Caco-2 (cell line): ENCODE results near the gene CEBPA. TPM values are rescaled to one million over a fixed set of nuclear protein-coding genes. Genes with fewer than 3 reads are reported as not detected.

Experiments used
- BruUV-seq: library from RNA; stranded (reverse); fragments of 400-500 nt; replicated peaks from 2 replicates; lab custom pipeline; 2021; lab: Mats Ljungman, UMichigan
- CTCF ChIA-PET: fragments of 300-600 bp; sonication (Branson Sonifier 250); formaldehyde crosslinking; loops from one replicate; lab custom pipeline; 2022; ENCODE audit warnings: antibody characterized with exemption; lab: Charles Lee
- POLR2A ChIA-PET: fragments of 300-600 bp; sonication (Branson Sonifier 250); formaldehyde crosslinking; loops from one replicate; lab custom pipeline; 2022; ENCODE audit warnings: antibody characterized with exemption; lab: Charles Lee
- DNase-seq, 2 experiments: peaks; one replicate each; pipeline versions ENCODE4 v3.0.0 to v3.0.0-alpha.2; 2020 to 2022
- H3K27me3 ChIP-seq: replicated peaks from 2 replicates; pipeline ENCODE4 v1.6.0; 2011; ENCODE audit warnings: low read length; ENCODE audit not compliant: control insufficient read depth, insufficient read depth
- H3K36me3 ChIP-seq: 2 replicates; pipeline ENCODE4 v1.5.1; 2011; ENCODE audit warnings: low read length; ENCODE audit not compliant: control insufficient read depth, insufficient read depth
- H3K4me1 ChIP-seq: fragments of 250-450 bp; sonication (Bioruptor Pico); 2 replicates; pipeline ENCODE4 v1.5.1; 2020; ENCODE audit warnings: mild to moderate bottlenecking
- H3K4me3 ChIP-seq: 2 replicates; pipeline ENCODE4 v1.5.1; 2011; ENCODE audit warnings: low read depth, mild to moderate bottlenecking, control low read depth, low read length
- H3K9me3 ChIP-seq: fragments of 250-450 bp; sonication (Bioruptor Pico); 2 replicates; pipeline ENCODE4 v1.5.1; 2020; ENCODE audit warnings: mild to moderate bottlenecking, moderate library complexity
- H3K27ac Mint-ChIP-seq: one replicate; pipeline ENCODE4 v1.8.0; 2022; ENCODE audit warnings: mixed read lengths; ENCODE audit not compliant: unreplicated experiment
- H3K27me3 Mint-ChIP-seq: one replicate; pipeline ENCODE4 v1.8.0; 2022; ENCODE audit warnings: mixed read lengths; ENCODE audit not compliant: insufficient read depth, unreplicated experiment
- H3K36me3 Mint-ChIP-seq: one replicate; pipeline ENCODE4 v1.8.0; 2022; ENCODE audit warnings: mild to moderate bottlenecking, mixed read lengths; ENCODE audit not compliant: insufficient read depth, unreplicated experiment
- H3K4me1 Mint-ChIP-seq: one replicate; pipeline ENCODE4 v1.8.0; 2022; ENCODE audit warnings: low read depth, mixed read lengths; ENCODE audit not compliant: unreplicated experiment
- H3K4me3 Mint-ChIP-seq: one replicate; pipeline ENCODE4 v1.8.0; 2022; ENCODE audit warnings: mild to moderate bottlenecking, moderate library complexity, mixed read lengths; ENCODE audit not compliant: unreplicated experiment
- H3K9me3 Mint-ChIP-seq: one replicate; pipeline ENCODE4 v1.8.0; 2022; ENCODE audit warnings: mixed read lengths; ENCODE audit not compliant: unreplicated experiment
- CTCF ChIP-seq, 2 experiments: fragments of 200-600 bp in 1 of 2; IDR thresholded peaks; 1 replicate in 1 of 2; 2 replicates in 1 of 2; pipeline versions ENCODE4 v1.5.1 to v1.8.0; 2011 to 2022; ENCODE audit warnings: antibody characterized with exemption in 1 of 2, control low read depth in 1 of 2, inconsistent platforms in 1 of 2, low read depth in 1 of 2, low read length in 1 of 2, mild to moderate bottlenecking in 1 of 2, moderate library complexity in 1 of 2; ENCODE audit not compliant: insufficient read depth in 1 of 2, severe bottlenecking in 1 of 2, unreplicated experiment in 1 of 2
- intact Hi-C: fragments of 100-400 bp; cut with micrococcal nuclease; formaldehyde crosslinking; loops from one replicate; pipeline ENCODE4 v1.10.0; 2022; ENCODE audit not compliant: unreplicated experiment
- total RNA-seq: library from RNA; stranded (reverse); gene quantifications from 2 replicates; pipeline ENCODE4 v1.2.3, GENCODE V29; 2022

CEBPA gene
- total RNA-seq, 1 experiment from 2014 or later = 110 TPM

- Histone ChIP-seq H3K4me3 (peak overlapping the region; percentile 87), H3K27me3 (no peaks in the 10 kb centered on the region), H3K36me3 (peaks cover 4% of the 10 kb centered on the region), H3K4me1 (peaks cover 47% of the 10 kb centered on the region), H3K9me3 (no peaks in the 10 kb centered on the region)
- TF ChIP-seq CTCF (IDR thresholded peaks at IDR 0.05; ENCODE audit: insufficient read depth in 1 of 2, low read depth in 1 of 2, low read length in 1 of 2, severe bottlenecking in 1 of 2, unreplicated experiment in 1 of 2) = peak in 1 of 2 experiments; percentile 1
- peaks cover 12% of the 10 kb centered on the region for H3K9me3 Mint-ChIP-seq
- H3K4me1 Mint-ChIP-seq = peaks cover 41% of the 10 kb centered on the region
- H3K4me3 Mint-ChIP-seq = peak overlapping the region; percentile 85
- H3K36me3 Mint-ChIP-seq = peaks cover 40% of the 10 kb centered on the region
- ChIA-PET POLR2A (interaction anchor here (0.5 to 2.3 kb wide), 22 partner anchors 8 to 219 kb away, joined by 3 to 82 read pairs (median 5); partner anchors contain the start of genes CEBPG and PEPD), CTCF (interaction anchor here (0.6 to 2.2 kb wide), 16 partner anchors 8 to 126 kb away, joined by 3 to 32 read pairs (median 6); partner anchors contain the start of gene CEBPG)
- BruUV-seq = no TSS peak
- intact Hi-C loops = loop anchor here (1.0 to 5.0 kb wide), 8 partner anchors 10 to 126 kb away; no protein-coding TSS in a partner anchor
- peak overlapping the region; percentile 73 for H3K27ac Mint-ChIP-seq
- peak in 1 of 2 experiments; percentile 82 for DNase-seq
- no peaks in the 10 kb centered on the region for H3K27me3 Mint-ChIP-seq
Observed at GRCh38 chr19:33302974-33303790, 848 bp upstream of the CEBPA start.

GRCh38 chr19:33301900-33302174, 497 bp downstream of the CEBPA start:
- Mint-ChIP-seq H3K36me3 (peaks cover 42% of the 10 kb centered on the region), H3K27ac (no peak overlapping the region), H3K4me1 (peaks cover 54% of the 10 kb centered on the region), H3K4me3 (peak overlapping the region; percentile 85), H3K27me3 (no peaks in the 10 kb centered on the region), H3K9me3 (no peaks in the 10 kb centered on the region)
- Histone ChIP-seq H3K36me3 (peaks cover 4% of the 10 kb centered on the region), H3K4me1 (peaks cover 60% of the 10 kb centered on the region), H3K27me3 (no peaks in the 10 kb centered on the region), H3K4me3 (peak overlapping the region; percentile 87), H3K9me3 (no peaks in the 10 kb centered on the region)
- no TSS peak for BruUV-seq
- DNase-seq = no peak
- no peak for TF ChIP-seq CTCF (IDR thresholded peaks at IDR 0.05; ENCODE audit: insufficient read depth in 1 of 2, low read depth in 1 of 2, low read length in 1 of 2, severe bottlenecking in 1 of 2, unreplicated experiment in 1 of 2)
- intact Hi-C loops = loop anchor here (1.0 to 5.0 kb wide), 8 partner anchors 9 to 125 kb away; no protein-coding TSS in a partner anchor
- ChIA-PET CTCF (interaction anchor here (0.7 to 2.2 kb wide), 12 partner anchors 9 to 124 kb away, joined by 3 to 32 read pairs (median 8); partner anchors contain the start of gene CEBPG), POLR2A (interaction anchor here (1.2 to 2.3 kb wide), 6 partner anchors 29 to 125 kb away, joined by 3 to 82 read pairs (median 9); partner anchors contain the start of gene CEBPG)

GRCh38 chr19:33301144-33301899, 1.0 kb downstream of the CEBPA start:
- DNase-seq = no peak
- H3K36me3 ChIP-seq = peaks cover 4% of the 10 kb centered on the region
- CTCF ChIA-PET = interaction anchor here (0.9 to 2.0 kb wide), 3 partner anchors 10 to 66 kb away, joined by 3 to 7 read pairs (median 4); no protein-coding TSS in a partner anchor
- H3K27me3 ChIP-seq = no peaks in the 10 kb centered on the region
- no TSS peak for BruUV-seq
- H3K9me3 ChIP-seq = no peaks in the 10 kb centered on the region
- intact Hi-C loops = loop anchor here (5.0 kb wide), 1 partner anchor 124 kb away; no protein-coding TSS in a partner anchor
- TF ChIP-seq CTCF (IDR thresholded peaks at IDR 0.05; ENCODE audit: insufficient read depth in 1 of 2, low read depth in 1 of 2, low read length in 1 of 2, severe bottlenecking in 1 of 2, unreplicated experiment in 1 of 2) = no peak
- POLR2A ChIA-PET = interaction anchor here (0.6 to 2.1 kb wide), 2 partner anchors 16 to 73 kb away, joined by 3 to 10 read pairs; partner anchors contain the start of gene CEBPG
- peaks cover 60% of the 10 kb centered on the region for H3K4me1 ChIP-seq
- peak overlapping the region; percentile 87 for H3K4me3 ChIP-seq
- Mint-ChIP-seq H3K9me3 (no peaks in the 10 kb centered on the region), H3K4me1 (peaks cover 54% of the 10 kb centered on the region), H3K27me3 (no peaks in the 10 kb centered on the region), H3K36me3 (peaks cover 42% of the 10 kb centered on the region), H3K4me3 (peak overlapping the region; percentile 85), H3K27ac (peak overlapping the region; percentile 53)
